Rectal smooth muscle tissue (tissue), 1 donor: ENCODE measurements around the gene MIER3.

Experiments used
- H3K27ac ChIP-seq: one replicate; pipeline ENCODE4 v1.7.0; 2013; ENCODE audit warnings: low read depth, low read length, inconsistent platforms
- H3K27me3 ChIP-seq: one replicate; pipeline ENCODE4 v1.7.0; 2013; ENCODE audit warnings: low read length; ENCODE audit not compliant: control insufficient read depth, insufficient read depth
- H3K36me3 ChIP-seq: one replicate; pipeline ENCODE4 v1.7.0; 2013; ENCODE audit warnings: low read length; ENCODE audit not compliant: control insufficient read depth, insufficient read depth
- H3K4me1 ChIP-seq: one replicate; pipeline ENCODE4 v1.7.0; 2013; ENCODE audit warnings: low read length; ENCODE audit not compliant: control insufficient read depth, insufficient read depth
- H3K4me3 ChIP-seq: one replicate; pipeline ENCODE4 v1.7.0; 2013; ENCODE audit warnings: low read length
- H3K9ac ChIP-seq: one replicate; pipeline ENCODE4 v1.7.0; 2013; ENCODE audit warnings: low read length

MIER3 gene

GRCh38 chr5:56910210-56910965 is 41.5 kb downstream of the MIER3 start:
- peak overlapping the region; percentile 46 for H3K9ac ChIP-seq
- H3K4me1 ChIP-seq = peaks cover 4% of the 10 kb centered on the region
- no peaks in the 10 kb centered on the region for H3K27me3 ChIP-seq

GRCh38 chr5:56909294-56910209 is 42.4 kb downstream of the MIER3 start, which contains the start of gene SETD9:
Gene SETD9 (plus strand): TSS chr5:56909596. CDS start chr5:56909646, 50 bp downstream.
- H3K36me3 ChIP-seq = no peaks in the 10 kb centered on the region
- peak within 1 kb of the TSS; percentile 69 for H3K9ac ChIP-seq
- no peaks in the 10 kb centered on the region for H3K27me3 ChIP-seq
- peak within 1 kb of the TSS; percentile 96 for H3K27ac ChIP-seq
- H3K4me1 ChIP-seq = peaks cover 4% of the 10 kb centered on the region
- peak within 1 kb of the TSS; percentile 82 for H3K4me3 ChIP-seq

More at GRCh38 chr5:56910210-56910965, 41.5 kb downstream of the MIER3 start:
- Histone ChIP-seq H3K27ac (peak overlapping the region; percentile 76), H3K4me3 (peak overlapping the region; percentile 82), H3K36me3 (no peaks in the 10 kb centered on the region)

GRCh38 chr5:56908942-56909293 is 43.0 kb downstream of the MIER3 start:
- H3K9ac ChIP-seq = peak overlapping the region; percentile 69

GRCh38 chr5:56900858-56901578 is 50.9 kb downstream of the MIER3 start:
- Histone ChIP-seq H3K9ac (no peak overlapping the region), H3K36me3 (no peaks in the 10 kb centered on the region), H3K4me3 (no peak overlapping the region), H3K27ac (no peak overlapping the region), H3K4me1 (no peaks in the 10 kb centered on the region), H3K27me3 (no peaks in the 10 kb centered on the region)

More at GRCh38 chr5:56908942-56909293, 43.0 kb downstream of the MIER3 start:
- Histone ChIP-seq H3K4me1 (peaks cover 4% of the 10 kb centered on the region), H3K4me3 (peak overlapping the region; percentile 76), H3K36me3 (no peaks in the 10 kb centered on the region), H3K27ac (peak overlapping the region; percentile 96), H3K27me3 (no peaks in the 10 kb centered on the region)

GRCh38 chr5:56900395-56900794 is 51.5 kb downstream of the MIER3 start:
- Histone ChIP-seq H3K4me1 (no peaks in the 10 kb centered on the region), H3K9ac (no peak overlapping the region), H3K27me3 (no peaks in the 10 kb centered on the region), H3K36me3 (no peaks in the 10 kb centered on the region), H3K27ac (no peak overlapping the region), H3K4me3 (no peak overlapping the region)

- H3K4me1 ChIP-seq = no peaks in the 10 kb centered on the region
- no peaks in the 10 kb centered on the region for H3K27me3 ChIP-seq
- no peak overlapping the region for H3K9ac ChIP-seq
- H3K36me3 ChIP-seq = peaks cover 5% of the 10 kb centered on the region
- no peak overlapping the region for H3K4me3 ChIP-seq
- H3K27ac ChIP-seq = no peak overlapping the region
These were observed 53.7 kb downstream of the MIER3 start for GRCh38 chr5:56898213-56898612.

GRCh38 chr5:56896763-56897162 is 55.2 kb downstream of the MIER3 start:
- Histone ChIP-seq H3K36me3 (peaks cover 5% of the 10 kb centered on the region), H3K27ac (no peak overlapping the region), H3K9ac (no peak overlapping the region), H3K4me3 (no peak overlapping the region), H3K27me3 (no peaks in the 10 kb centered on the region), H3K4me1 (no peaks in the 10 kb centered on the region)

GRCh38 chr5:56893251-56893951 is 58.5 kb downstream of the MIER3 start:
- Histone ChIP-seq H3K27ac (no peak overlapping the region), H3K36me3 (peaks cover 7% of the 10 kb centered on the region), H3K27me3 (no peaks in the 10 kb centered on the region), H3K4me1 (no peaks in the 10 kb centered on the region), H3K4me3 (no peak overlapping the region), H3K9ac (no peak overlapping the region)

- Histone ChIP-seq H3K4me3 (no peak overlapping the region), H3K36me3 (peaks cover 27% of the 10 kb centered on the region), H3K27me3 (no peaks in the 10 kb centered on the region), H3K9ac (no peak overlapping the region), H3K4me1 (no peaks in the 10 kb centered on the region), H3K27ac (no peak overlapping the region)
These were observed 70.4 kb downstream of the MIER3 start for GRCh38 chr5:56881571-56881970.

GRCh38 chr5:56876327-56876726 is 75.6 kb downstream of the MIER3 start:
- H3K4me3 ChIP-seq = no peak overlapping the region
- H3K9ac ChIP-seq = no peak overlapping the region
- H3K27ac ChIP-seq = no peak overlapping the region
- H3K27me3 ChIP-seq = no peaks in the 10 kb centered on the region
- H3K4me1 ChIP-seq = no peaks in the 10 kb centered on the region
- peaks cover 15% of the 10 kb centered on the region for H3K36me3 ChIP-seq

- H3K36me3 ChIP-seq = peaks cover 12% of the 10 kb centered on the region
- no peaks in the 10 kb centered on the region for H3K4me1 ChIP-seq
- H3K27ac ChIP-seq = no peak overlapping the region
- no peaks in the 10 kb centered on the region for H3K27me3 ChIP-seq
- no peak overlapping the region for H3K9ac ChIP-seq
- no peak overlapping the region for H3K4me3 ChIP-seq
These were observed 78.9 kb downstream of the MIER3 start for GRCh38 chr5:56873056-56873455.
